ENCODE results near the gene KIFC1. TPM values are rescaled to one million over a fixed set of nuclear protein-coding genes. Genes with fewer than 3 reads are reported as not detected.

The KIFC1 gene
- total and polyA plus RNA-seq, 9 of the 15 experiments (the other 6 are each of a cell fraction or from before 2014, with no cell fraction given) = 1.3 to 95.2 (median 76.9) TPM

DNA sequence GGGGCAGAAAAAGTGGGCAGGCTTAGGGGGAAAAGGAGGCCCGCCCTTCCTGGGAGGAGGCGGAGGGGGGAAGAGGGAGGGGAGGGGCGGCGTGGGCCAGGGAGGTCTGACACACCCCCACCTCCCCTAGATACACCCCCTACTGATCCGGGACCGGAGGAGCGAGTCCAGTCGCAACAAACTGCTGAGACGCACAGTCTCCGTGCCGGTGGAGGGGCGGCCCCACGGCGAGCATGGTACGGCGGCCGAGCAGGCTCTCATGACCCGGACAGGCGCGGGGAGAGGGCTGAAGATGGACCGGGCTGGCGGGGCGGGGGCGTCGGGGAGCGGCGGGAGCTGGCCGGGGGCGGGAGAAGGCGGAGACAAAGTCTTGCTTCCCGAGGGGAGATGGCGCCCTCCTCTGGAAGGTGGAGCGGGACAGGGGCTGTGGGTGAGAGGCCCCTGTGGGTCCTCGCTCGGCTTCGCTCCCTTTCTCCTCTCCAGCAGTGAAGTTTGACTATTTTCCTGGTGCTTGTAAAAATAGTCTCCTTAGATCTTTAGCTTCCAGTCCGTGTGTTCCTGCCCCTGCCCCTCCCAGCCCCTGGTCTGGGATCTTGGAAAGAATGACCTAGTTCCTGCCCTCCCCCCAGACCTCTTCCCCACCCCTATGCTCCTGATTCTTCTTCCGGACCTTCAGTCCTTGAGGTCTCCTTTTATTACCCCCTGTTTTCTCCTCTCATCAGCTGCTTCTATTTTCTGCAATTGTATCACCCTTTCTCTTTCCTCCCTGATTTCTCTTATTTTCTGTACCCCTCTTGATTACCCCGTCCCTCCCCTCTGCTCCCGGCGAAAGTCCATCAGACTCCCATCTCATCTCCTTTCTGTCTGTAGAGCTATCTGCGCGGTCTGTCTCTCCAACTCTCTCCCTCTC is 34.3 kb downstream of the KIFC1 start (continued):
- TF ChIP-seq ZNF398 (CRISPR knock-in tag; IDR thresholded peaks at IDR 0.05) (no peak), CEBPG (CRISPR knock-in tag; IDR thresholded peaks at IDR 0.05) (peak; percentile 22; the same call in 1 of the 2 replicates), CEBPG (tag; conservative IDR thresholded peaks at IDR 0.05 in 1 of 2, IDR thresholded peaks at IDR 0.05 in 1 of 2) (no peak), NEUROD1 (IDR thresholded peaks at IDR 0.05; ENCODE audit: borderline replicate concordance, low read depth, low read length, partially characterized antibody) (peak; percentile 90), CBFA2T2 (conservative IDR thresholded peaks at IDR 0.05) (no peak), ELK3 (CRISPR knock-in tag; IDR thresholded peaks at IDR 0.05) (no peak), RCOR1 (IDR thresholded peaks at IDR 0.05; ENCODE audit: borderline replicate concordance in 1 of 2, low read depth in 2 of 2, low read length in 2 of 2) (peak in 1 of 2 experiments; percentile 53; a peak in 1 of 4 replicates), HDAC1 (IDR thresholded peaks at IDR 0.05) (peak in 1 of 2 experiments; percentile 33; a peak in 2 of 4 replicates), HINFP (tag; conservative IDR thresholded peaks at IDR 0.05; ENCODE audit: low read depth) (no peak), CHD1 (IDR thresholded peaks at IDR 0.05; ENCODE audit: low read length) (no peak), ZNF124 (CRISPR knock-in tag; IDR thresholded peaks at IDR 0.05) (no peak), BDP1 (IDR thresholded peaks at IDR 0.05; ENCODE audit: insufficient read depth, insufficient read length) (no peak), TEAD1 (CRISPR knock-in tag; IDR thresholded peaks at IDR 0.05) (peak in 1 of 2 experiments; percentile 58; a peak in 1 of 4 replicates), NFIC (IDR thresholded peaks at IDR 0.05) (no peak), MLLT1 (IDR thresholded peaks at IDR 0.05) (no peak; a peak in 1 of 4 replicates), MCM3 (IDR thresholded peaks at IDR 0.05) (no peak), POLR2A (conservative IDR thresholded peaks at IDR 0.05) (peak; percentile 6; the same call in 1 of the 2 replicates), PREB (CRISPR knock-in tag; IDR thresholded peaks at IDR 0.05) (no peak), U2AF1 (optimal IDR thresholded peaks at IDR 0.05; ENCODE audit: low read depth, low read length) (no peak)
